Activated CD8-positive, alpha-beta memory T cell treated with anti-CD3 and anti-CD28 coated beads for 4 hours (primary cell): ENCODE measurements around the gene BSG.
"Not testable (repeated sequence)": the region's sequence is repeated elsewhere in the genome, so short reads cannot be mapped to it uniquely, and the experiment has no call there.

Experiments
- DNase-seq, 2 donors: peaks; one replicate each; pipeline ENCODE4 v3.0.0-alpha.2; 2020; ENCODE audit warnings: low read depth in 2 of 2

BSG gene

DNA sequence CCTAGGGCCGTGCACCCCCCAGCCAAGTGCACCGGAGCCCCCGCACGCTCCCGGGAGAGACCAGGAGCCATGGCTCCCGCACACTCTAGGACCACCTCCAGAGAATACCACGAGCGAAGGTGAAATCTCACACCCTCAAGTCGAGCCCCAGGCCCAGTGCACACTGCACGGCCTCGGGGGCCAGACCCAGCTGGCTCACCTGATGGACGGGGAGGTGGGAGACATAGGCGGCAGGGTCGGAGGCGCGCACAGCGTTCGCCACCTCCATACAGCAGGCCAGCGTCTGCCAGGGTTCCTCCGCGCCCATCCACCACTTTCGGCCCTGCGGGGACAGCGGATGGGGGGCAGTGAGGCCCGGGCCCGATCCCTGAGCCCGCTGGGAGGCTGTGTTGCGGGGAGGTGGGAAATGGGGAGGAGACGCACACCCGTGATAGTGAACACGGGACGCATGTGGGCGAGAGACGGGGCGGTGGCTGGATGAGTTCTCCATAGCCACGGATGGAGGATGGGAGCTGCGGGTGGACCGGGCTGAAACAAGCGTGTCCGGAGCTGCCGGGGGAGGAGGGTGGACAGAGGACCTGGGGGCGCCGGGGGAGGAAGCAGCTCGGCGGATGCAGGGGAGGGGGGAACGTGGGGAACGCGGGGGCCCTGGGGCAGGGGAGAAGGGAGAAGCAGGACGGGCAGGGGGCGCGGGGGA is 47.9 kb downstream of the BSG start:
- DNase-seq, result no peak

DNA sequence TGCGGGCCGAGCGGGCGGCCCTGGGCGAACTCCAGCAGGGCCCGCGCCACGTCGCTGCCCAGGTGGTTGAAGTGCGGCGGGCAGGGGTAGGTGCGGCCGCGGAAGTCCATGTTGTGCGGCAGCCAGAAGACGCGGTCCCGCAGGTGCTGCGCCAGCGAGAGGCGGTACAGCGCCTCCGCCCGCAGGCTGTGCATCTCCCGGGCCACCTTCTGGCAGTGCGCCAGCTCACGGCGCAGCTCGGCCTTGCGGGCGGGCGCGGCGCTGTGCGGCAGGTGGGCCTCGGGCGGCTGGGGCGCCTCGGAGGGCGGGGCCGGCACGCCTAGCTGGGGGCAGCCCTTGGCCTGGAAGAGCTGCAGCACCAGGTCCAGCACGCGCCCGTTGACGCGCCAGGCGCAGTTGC is 48.8 kb downstream of the BSG start:
- DNase-seq, result not testable (repeated sequence)

DNA sequence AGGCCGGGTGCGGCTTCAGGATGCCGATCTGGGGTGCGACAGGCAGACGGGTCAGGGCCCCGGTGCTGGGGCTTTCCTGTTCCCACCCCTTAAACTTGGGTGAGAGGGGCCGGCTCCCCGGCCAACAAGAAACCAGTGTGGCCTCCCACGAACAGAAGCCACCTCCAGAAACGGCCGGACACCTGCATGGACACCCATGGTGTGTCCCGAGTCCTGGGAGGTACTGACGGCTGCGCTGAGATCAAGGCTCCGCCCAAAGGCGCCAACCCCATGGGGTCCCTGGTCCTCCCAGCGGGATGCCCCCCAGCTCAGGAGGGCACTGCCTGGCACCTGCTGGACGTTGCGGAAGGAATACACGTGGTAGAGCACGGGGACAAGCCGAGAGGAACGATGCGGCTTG is 49.4 kb downstream of the BSG start:
- no peak for DNase-seq

DNA sequence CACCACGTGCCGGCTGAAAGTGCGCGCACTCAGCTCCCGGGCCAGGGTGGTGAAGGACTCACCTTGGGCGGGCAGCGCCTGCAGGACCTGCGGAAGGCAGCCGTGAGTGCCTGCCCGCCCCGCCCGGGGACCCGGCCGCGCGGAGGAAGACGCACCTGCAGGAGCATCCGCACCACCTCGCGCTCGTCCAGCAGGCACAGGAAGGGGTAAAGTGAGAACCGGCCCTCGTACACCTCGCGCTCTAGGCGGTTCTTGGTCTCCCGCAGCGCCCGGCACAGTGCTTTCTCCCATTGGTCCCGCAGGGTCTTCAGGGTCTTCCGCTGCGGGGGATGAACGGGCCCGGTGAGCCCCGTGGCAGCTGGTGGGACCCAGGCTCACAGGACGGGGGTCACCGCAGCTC is 50.3 kb downstream of the BSG start:
- DNase-seq, result no peak

DNA sequence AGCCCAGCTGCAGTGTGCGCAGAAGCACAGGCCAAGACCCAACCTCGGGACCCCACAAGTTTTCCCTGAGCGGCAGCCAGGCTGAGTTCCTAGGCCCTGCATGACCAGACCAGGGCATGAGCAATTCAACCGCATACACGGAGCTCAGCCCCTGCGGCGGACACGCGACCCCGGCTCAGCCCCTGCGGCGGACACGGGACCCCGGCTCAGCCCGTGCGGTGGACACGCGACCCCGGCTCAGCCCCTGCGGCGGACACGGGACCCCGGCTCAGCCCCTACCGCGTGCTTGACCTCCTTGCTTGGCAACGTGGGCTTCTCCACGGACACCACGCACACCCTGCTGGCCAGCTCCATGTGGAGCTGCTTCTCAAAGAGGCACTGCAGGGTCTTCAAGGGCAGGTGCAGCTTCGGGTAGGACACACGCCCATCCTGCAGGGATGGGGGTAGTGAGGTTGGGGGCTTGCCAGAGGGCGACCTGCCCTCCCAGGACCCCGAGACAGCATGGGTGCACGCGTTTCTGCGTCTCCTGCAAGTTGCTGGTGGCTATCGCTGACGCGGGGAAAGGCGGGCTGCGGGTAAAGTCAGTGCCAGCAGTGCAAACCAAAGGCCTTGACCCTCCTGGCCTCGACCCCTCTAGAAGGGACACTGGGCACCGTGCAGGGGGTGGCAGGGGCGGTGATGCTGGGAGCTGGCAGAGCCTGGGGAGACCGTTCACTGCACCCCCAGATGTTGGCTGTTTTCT is 51.0 kb downstream of the BSG start:
- no peak for DNase-seq

DNA sequence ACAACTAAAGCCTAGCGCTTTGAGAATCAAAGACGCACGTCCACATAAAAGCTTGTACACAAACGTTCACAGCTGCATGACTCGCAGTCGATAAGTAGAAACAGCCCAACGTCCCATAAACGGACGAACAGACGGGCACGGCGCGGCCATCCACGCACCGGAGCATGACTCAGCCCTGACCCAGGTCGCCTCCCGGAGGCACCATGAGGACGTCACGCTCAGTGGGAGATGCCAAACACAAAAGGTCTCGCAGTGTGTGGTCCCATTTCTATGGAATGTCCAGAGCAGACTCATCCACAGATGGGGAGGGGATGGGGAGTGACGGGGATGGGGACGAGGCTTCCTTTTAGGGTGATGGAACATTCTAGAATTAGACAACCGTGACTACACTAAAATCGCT is 51.6 kb downstream of the BSG start:
- DNase-seq, result no peak

DNA sequence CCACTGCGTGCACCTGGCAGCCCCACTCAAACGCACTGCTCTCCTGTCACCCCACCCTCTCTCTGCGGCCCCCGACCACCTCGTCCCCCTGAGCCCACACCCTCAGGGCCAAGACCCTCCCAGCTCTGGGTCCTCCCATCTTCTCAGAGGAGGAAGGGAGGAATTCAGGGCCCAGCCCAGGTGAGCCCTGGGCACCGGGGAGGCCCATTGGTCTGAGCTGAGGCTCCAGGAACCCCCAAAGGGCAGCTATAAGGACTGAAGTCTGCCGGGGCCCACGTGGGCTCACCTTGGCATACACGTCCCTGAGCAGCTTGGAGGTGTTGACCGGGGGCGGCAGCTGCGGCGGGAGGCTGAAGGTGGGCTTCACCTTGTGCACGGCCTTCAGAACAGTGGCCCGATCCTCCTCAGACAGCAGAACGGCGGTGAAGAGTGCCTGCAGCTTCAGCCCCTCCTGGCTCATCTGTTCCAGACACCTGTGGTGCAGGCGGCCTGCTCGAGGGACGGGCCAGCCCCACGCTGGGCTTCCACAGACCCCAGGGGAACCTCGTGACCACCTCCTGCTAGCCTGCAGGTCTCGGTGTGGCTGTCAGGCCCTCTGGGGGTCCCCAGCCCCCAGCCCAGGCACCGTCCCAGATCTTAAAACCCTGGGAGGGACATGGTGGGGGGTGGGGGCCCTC is 52.2 kb downstream of the BSG start:
- DNase-seq, result no peak

DNA sequence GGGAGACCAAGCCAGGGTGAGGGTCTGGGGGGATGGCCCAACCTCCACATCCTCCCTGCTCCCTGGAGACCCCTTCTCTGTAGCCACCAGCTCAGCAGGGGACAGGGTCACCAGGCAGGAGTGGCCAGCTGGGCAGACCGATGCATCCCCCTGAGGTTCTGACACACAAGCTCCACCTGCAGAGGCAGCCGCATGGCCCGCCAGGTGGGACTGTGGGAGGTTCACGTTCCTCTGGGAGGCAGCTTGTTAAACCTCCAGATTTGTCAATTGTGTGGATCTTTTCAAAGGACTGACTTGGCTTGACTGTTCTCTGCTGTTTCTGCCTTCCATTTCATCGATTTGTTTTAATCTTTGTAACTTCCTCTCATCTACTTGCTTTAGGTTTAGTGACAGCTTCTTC is 52.9 kb downstream of the BSG start:
- DNase-seq, result no peak

DNA sequence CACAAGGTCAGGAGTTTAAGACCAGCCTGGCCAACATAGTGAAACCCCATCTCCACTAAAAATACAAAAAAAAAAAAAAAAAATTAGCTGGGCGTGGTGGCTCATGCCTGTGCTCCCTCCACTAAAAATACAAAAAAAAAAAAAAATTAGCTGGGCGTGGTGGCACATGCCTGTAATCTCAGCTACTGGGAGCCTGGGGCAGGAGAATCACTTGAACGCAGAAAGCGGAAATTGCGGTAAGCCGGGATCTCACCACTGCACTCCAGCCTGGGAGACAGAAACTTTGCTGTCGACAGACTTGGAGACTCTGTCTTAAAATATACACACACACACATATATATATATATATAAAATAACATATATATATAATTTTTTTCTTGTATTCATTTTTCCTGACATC is 54.2 kb downstream of the BSG start:
- not testable (repeated sequence) for DNase-seq

DNA sequence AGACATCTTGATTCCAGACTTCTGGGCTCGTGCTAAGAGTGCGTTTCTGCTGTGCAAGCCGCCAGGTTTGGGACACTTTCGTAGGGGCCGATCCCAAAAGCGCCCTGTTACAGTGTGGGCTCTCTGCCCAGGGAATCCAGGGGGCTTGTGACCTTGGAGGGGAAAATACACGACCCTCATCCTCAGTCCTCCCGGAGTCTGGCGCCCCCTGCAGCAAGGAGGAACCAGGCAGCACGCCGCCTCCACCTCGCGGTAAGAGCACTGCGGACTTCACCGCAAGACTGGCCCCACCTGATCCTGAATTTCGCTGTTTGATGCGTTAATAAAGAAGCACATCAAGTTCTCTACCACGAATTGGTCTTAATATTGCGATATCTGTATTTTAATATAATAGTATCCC is 55.8 kb downstream of the BSG start:
- no peak for DNase-seq

DNA sequence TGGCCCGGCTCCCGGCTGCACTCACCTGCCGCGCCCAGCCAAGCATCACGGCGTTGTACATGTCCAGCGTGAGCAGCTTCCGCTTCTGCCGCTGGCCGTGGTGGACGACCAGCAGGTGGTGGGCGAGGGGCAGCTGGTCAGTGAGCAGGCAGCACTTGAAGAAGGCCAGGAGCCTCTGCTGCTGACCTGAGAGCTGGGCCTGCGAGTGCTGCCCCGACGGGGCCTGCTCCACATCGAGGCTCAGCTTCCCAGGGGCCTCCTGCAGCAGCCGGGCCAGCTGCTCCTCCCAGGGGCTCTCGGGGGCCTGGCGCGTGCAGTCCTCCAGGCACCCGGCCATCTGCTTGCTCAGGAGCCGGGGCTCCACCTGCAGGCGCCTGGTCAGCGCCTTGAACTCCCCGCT is 57.1 kb downstream of the BSG start:
- DNase-seq, result not testable (repeated sequence)

DNA sequence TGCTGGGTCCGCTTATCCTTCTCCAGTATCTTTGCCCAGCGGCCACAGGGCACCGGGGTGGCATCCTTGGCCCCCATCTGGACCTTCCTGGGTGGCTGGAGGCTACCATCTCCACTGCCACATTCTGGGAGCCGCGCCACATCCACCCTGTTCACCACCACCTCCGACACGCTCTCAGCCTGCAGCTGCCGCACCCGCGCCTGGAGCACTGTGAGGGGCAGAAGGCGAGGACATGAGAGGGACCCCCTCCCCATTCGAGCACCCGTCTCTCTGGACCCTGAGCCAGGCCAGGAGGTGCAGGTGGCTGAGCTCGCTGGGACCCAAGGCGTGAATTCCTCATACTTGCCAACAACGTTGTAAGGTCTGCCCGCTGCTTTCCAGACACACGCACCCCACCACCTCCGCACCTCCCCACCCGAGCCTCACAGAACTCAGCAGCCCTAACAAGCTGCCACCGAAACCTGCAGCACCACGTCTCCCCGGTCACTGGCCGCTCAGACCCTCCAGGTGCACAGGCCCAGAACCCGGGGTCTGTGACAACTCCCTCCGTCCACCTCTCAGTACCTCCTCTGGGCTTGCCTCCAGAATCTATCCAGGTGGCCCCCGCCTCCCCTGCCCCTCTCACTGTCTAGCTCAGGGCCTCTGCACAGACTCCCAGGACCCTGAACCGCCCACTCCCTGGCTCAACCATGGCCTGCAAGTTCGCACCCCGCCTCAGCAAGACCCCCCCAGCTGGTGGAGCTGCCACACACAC is 57.7 kb downstream of the BSG start:
- no peak for DNase-seq

DNA sequence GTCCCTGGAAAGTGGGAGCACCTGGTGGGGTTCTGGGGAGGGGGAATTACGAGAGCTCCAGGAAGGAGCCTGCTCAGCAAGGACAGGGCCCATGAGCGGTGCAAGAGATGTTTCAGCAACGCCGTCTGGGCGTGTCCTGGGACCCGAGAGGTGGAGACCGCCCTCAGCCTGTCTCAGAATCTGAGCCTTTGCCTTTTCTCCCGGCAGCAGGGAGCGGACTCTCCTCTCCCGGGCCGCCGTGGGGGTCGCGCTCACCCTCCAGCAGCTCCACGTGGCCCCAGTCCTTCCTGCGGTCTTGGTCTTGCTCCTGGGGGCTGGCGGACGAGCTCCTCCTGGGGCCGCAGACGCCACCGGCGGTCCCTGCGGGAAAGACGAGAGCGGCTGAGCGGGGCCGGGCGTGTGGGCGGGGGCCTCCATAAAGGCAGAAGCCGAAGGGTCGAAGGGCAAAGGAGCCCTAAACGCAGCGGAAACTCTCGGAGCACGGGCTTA is 60.2 kb downstream of the BSG start:
- DNase-seq, result no peak
